GM21529 (cell line): ENCODE results near the gene CACNA1I.

Experiments used
- ATAC-seq: cut with Tn5 transposase; IDR thresholded peaks from one replicate; pipeline ENCODE4 v1.9.1; 2021; ENCODE audit not compliant: unreplicated experiment

Gene CACNA1I

GRCh38 chr22:39595622-39596172 lies 25.1 kb downstream of the CACNA1I start:
- ATAC-seq, result no peak

- no peak for ATAC-seq
Measured at GRCh38 chr22:39596601-39597000, 26.0 kb downstream of the CACNA1I start.

- no peak for ATAC-seq
Measured at GRCh38 chr22:39597236-39597869, 26.8 kb downstream of the CACNA1I start.

- no peak for ATAC-seq
Measured at GRCh38 chr22:39598017-39598965, 27.7 kb downstream of the CACNA1I start.

GRCh38 chr22:39600491-39601179 lies 30.1 kb downstream of the CACNA1I start:
- ATAC-seq, result no peak

- no peak for ATAC-seq
Measured at GRCh38 chr22:39601180-39601535, 30.6 kb downstream of the CACNA1I start.

GRCh38 chr22:39603345-39603744 lies 32.8 kb downstream of the CACNA1I start:
- no peak for ATAC-seq

GRCh38 chr22:39610246-39610645 lies 39.7 kb downstream of the CACNA1I start:
- no peak for ATAC-seq

GRCh38 chr22:39610766-39611165 lies 40.2 kb downstream of the CACNA1I start:
- no peak for ATAC-seq

GRCh38 chr22:39611360-39611759 lies 40.8 kb downstream of the CACNA1I start:
- no peak for ATAC-seq

GRCh38 chr22:39612811-39613548 lies 42.4 kb downstream of the CACNA1I start:
- no peak for ATAC-seq

- ATAC-seq, result no peak
Measured at GRCh38 chr22:39613549-39613921, 43.0 kb downstream of the CACNA1I start.

GRCh38 chr22:39614442-39614841 lies 43.9 kb downstream of the CACNA1I start:
- ATAC-seq, result no peak

- ATAC-seq, result no peak
Measured at GRCh38 chr22:39616051-39616450, 45.5 kb downstream of the CACNA1I start.

GRCh38 chr22:39616781-39617180 lies 46.2 kb downstream of the CACNA1I start:
- ATAC-seq, result no peak

GRCh38 chr22:39617342-39617741 lies 46.8 kb downstream of the CACNA1I start:
- no peak for ATAC-seq

- no peak for ATAC-seq
Measured at GRCh38 chr22:39617970-39618757, 47.6 kb downstream of the CACNA1I start.

- no peak for ATAC-seq
Measured at GRCh38 chr22:39618996-39619530, 48.5 kb downstream of the CACNA1I start.

GRCh38 chr22:39620924-39621690 lies 50.6 kb downstream of the CACNA1I start:
- ATAC-seq, result no peak
